OCI-LY3 (cell line): ENCODE measurements around the gene NFE2.

ENCODE experiments used
- H2AFZ ChIP-seq: fragments of 200-600, 300-600 bp; shearing (Covaris generic); 2 replicates; pipeline ENCODE4 v1.6.0; 2014; ENCODE audit warnings: antibody characterized with exemption, low read depth, low read length
- H3K27ac ChIP-seq: fragments of 200-600, 300-600 bp; sonication (generic); 2 replicates; pipeline ENCODE4 v1.5.1; 2014; ENCODE audit warnings: mild to moderate bottlenecking, low read length, moderate library complexity, mixed read lengths
- H3K27me3 ChIP-seq: fragments of 200-600, 300-600 bp; sonication (generic); 2 replicates; pipeline ENCODE4 v1.6.1; 2014; ENCODE audit warnings: low read depth, low read length, mixed read lengths
- H3K36me3 ChIP-seq: fragments of 200-600, 300-600 bp; sonication (generic); replicated peaks from 2 replicates; pipeline ENCODE3; 2014; ENCODE audit warnings: low read depth, low read length, mixed read lengths
- H3K4me1 ChIP-seq: fragments of 300-600, 200-600 bp; sonication (generic); 2 replicates; pipeline ENCODE4 v1.6.1; 2014; ENCODE audit warnings: low read length, mixed read lengths
- H3K4me2 ChIP-seq: fragments of 200-600, 300-600 bp; sonication (generic); 2 replicates; pipeline ENCODE4 v1.6.1; 2014; ENCODE audit warnings: low read length, mixed read lengths
- H3K4me3 ChIP-seq: fragments of 300-600, 200-600 bp; sonication (generic); 2 replicates; pipeline ENCODE4 v1.5.1; 2014; ENCODE audit warnings: antibody characterized with exemption, mild to moderate bottlenecking, low read length, moderate library complexity
- H3K79me2 ChIP-seq: fragments of 300-600, 200-600 bp; shearing (Covaris generic); 2 replicates; pipeline ENCODE4 v1.6.1; 2014; ENCODE audit warnings: mild to moderate bottlenecking, low read length, mixed read lengths
- H3K9ac ChIP-seq: fragments of 300-600, 200-600 bp; shearing (Covaris generic); 2 replicates; pipeline ENCODE4 v1.6.0; 2014; ENCODE audit warnings: mild to moderate bottlenecking, low read length, moderate library complexity
- H3K9me3 ChIP-seq: fragments of 200-600, 300-600 bp; shearing (Covaris generic); 2 replicates; pipeline ENCODE4 v1.6.1; 2014; ENCODE audit warnings: low read length, mixed read lengths; ENCODE audit not compliant: insufficient read depth
- H4K20me1 ChIP-seq: fragments of 200-600, 300-600 bp; sonication (generic); 2 replicates; pipeline ENCODE4 v1.6.1; 2016; ENCODE audit warnings: low read length, mixed read lengths; ENCODE audit not compliant: insufficient read depth
- EZH2phosphoT487 ChIP-seq: fragments of 200-600 bp; shearing (Covaris generic); IDR thresholded peaks from 2 replicates; pipeline ENCODE4 v1.6.1; 2018; ENCODE audit warnings: antibody characterized with exemption, mixed run types, low read depth
- TF ChIP-seq, protein P1 (sequence below): fragments of 200-600, 300-600 bp; sonication (generic); IDR thresholded peaks from 2 replicates; pipeline ENCODE4 v1.5.1; 2014; ENCODE audit warnings: antibody characterized with exemption, low read length, low read depth

The NFE2 gene

GRCh38 chr12:54292083-54292930 is 8.5 kb downstream of the NFE2 start:
- Histone ChIP-seq H3K4me2 (no peak overlapping the region), H4K20me1 (peaks cover 5% of the 10 kb centered on the region), H3K27me3 (no peaks in the 10 kb centered on the region; the same call in 1 of the 2 replicates), H3K9ac (no peak overlapping the region), H3K79me2 (no peaks in the 10 kb centered on the region), H3K4me1 (no peaks in the 10 kb centered on the region), H3K4me3 (no peak overlapping the region), H3K27ac (no peak overlapping the region), H3K9me3 (no peaks in the 10 kb centered on the region), H3K36me3 (peaks cover 7% of the 10 kb centered on the region), H2AFZ (no peak overlapping the region)
- TF ChIP-seq EZH2phosphoT487 = no peak
- TF ChIP-seq, protein P1, sequence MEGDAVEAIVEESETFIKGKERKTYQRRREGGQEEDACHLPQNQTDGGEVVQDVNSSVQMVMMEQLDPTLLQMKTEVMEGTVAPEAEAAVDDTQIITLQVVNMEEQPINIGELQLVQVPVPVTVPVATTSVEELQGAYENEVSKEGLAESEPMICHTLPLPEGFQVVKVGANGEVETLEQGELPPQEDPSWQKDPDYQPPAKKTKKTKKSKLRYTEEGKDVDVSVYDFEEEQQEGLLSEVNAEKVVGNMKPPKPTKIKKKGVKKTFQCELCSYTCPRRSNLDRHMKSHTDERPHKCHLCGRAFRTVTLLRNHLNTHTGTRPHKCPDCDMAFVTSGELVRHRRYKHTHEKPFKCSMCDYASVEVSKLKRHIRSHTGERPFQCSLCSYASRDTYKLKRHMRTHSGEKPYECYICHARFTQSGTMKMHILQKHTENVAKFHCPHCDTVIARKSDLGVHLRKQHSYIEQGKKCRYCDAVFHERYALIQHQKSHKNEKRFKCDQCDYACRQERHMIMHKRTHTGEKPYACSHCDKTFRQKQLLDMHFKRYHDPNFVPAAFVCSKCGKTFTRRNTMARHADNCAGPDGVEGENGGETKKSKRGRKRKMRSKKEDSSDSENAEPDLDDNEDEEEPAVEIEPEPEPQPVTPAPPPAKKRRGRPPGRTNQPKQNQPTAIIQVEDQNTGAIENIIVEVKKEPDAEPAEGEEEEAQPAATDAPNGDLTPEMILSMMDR = no peak

GRCh38 chr12:54287261-54288157 is 13.3 kb downstream of the NFE2 start:
- H3K9me3 ChIP-seq = no peaks in the 10 kb centered on the region
- no peak overlapping the region for H2AFZ ChIP-seq
- H3K27me3 ChIP-seq = no peaks in the 10 kb centered on the region
- peaks cover 48% of the 10 kb centered on the region for H3K36me3 ChIP-seq
- peaks cover 18% of the 10 kb centered on the region for H3K79me2 ChIP-seq
- peaks cover 47% of the 10 kb centered on the region for H4K20me1 ChIP-seq
- no peak for TF ChIP-seq EZH2phosphoT487
- TF ChIP-seq, protein P1 = no peak
- H3K4me1 ChIP-seq = peaks cover 18% of the 10 kb centered on the region
- H3K4me2 ChIP-seq = no peak overlapping the region
- no peak overlapping the region for H3K9ac ChIP-seq
- no peak overlapping the region for H3K27ac ChIP-seq
- H3K4me3 ChIP-seq = no peak overlapping the region

DNA sequence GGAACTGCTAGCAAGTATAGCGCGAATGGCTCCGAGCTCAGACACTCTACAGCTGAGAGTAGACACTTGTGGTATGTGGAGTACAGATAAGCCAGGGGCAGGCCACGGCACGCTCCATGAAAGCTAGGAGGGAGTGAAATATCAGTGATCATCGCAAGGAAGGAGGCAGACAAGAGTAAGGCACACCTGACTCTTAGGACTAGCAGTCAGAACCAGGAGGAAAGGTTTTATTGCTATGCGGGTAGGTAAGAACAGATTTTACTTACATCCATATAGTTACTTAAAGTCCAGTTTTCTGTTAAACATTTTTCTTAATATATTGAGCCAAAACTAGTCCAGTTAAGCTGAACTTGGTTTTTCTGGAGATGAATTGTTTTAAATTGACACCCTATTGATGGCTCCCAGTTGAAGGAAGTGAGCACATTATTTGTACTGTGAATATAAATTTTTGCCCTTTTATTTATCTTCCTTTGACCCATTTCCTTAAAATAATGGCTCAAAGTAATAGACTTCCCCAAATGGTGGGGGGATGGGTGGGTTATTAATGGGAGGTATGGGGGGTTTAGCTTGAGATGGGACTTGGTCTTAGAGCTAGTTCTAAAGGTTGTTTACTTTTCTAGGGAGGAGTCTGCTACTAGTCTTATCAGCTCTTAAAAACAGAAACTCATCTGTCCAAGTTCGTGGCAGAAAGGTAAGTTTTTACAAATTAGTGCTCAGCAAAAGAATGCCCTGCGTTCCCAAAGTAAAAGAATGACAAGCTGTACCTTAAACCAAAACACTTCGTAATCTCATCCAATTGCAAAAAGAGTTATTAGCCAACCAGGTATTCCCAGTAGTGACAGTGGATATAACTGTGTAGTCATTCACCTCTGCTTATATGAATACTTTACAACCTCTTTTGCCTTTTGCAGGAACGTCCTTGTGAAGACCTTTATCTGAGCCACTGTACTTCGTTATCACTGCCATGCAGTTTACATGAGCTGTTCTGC is 14.5 kb downstream of the NFE2 start:
- no peak overlapping the region for H3K27ac ChIP-seq
- no peak overlapping the region for H2AFZ ChIP-seq
- no peaks in the 10 kb centered on the region for H3K9me3 ChIP-seq
- H3K36me3 ChIP-seq = peaks cover 59% of the 10 kb centered on the region
- TF ChIP-seq EZH2phosphoT487 = no peak
- TF ChIP-seq, protein P1 = no peak
- H3K79me2 ChIP-seq = peaks cover 30% of the 10 kb centered on the region
- H4K20me1 ChIP-seq = peaks cover 55% of the 10 kb centered on the region
- H3K4me3 ChIP-seq = no peak overlapping the region
- no peak overlapping the region for H3K9ac ChIP-seq
- no peak overlapping the region for H3K4me2 ChIP-seq
- no peaks in the 10 kb centered on the region for H3K27me3 ChIP-seq
- peaks cover 27% of the 10 kb centered on the region for H3K4me1 ChIP-seq
